IMR-90 (cell line): ENCODE results near the gene CDK6. TPM values are rescaled to one million over a fixed set of nuclear protein-coding genes. Genes with fewer than 3 reads are reported as not detected.

Source experiments
- ATAC-seq: fragments of 200-7000 bp; cut with Tn5 transposase; 2 replicates; pipeline ENCODE4 v1.9.1; 2020; ENCODE audit warnings: low read depth, mild to moderate bottlenecking, moderate library complexity
- BruUV-seq: library from RNA; stranded (reverse); fragments of 400-500 nt; replicated peaks from 2 replicates; lab custom pipeline; 2021; lab: Mats Ljungman, UMichigan
- CTCF ChIA-PET: fragments of 300-600 bp; formaldehyde crosslinking; extraction: SDS; loops from one replicate; lab custom pipeline; 2021; ENCODE audit warnings: antibody characterized with exemption; lab: Yijun Ruan, JAX
- POLR2A ChIA-PET: fragments of 300-600 bp; sonication (Branson Sonifier 250); formaldehyde crosslinking; loops from one replicate; lab custom pipeline; 2022; ENCODE audit warnings: antibody characterized with exemption; ENCODE audit not compliant: unreplicated experiment; lab: Charles Lee
- DNase-seq: peaks from one replicate; pipeline ENCODE4 v3.0.0; 2013
- H2AFZ ChIP-seq: replicated peaks from 2 replicates; pipeline ENCODE3; 2013; ENCODE audit warnings: low read length, mild to moderate bottlenecking; ENCODE audit not compliant: poor library complexity
- H2AK5ac ChIP-seq: 2 replicates; pipeline ENCODE4 v1.6.1; 2013; ENCODE audit warnings: low read depth, low read length, inconsistent platforms
- H2AK9ac ChIP-seq: replicated peaks from 2 replicates; pipeline ENCODE3; 2013; ENCODE audit warnings: mild to moderate bottlenecking, low read depth, low read length, moderate library complexity; ENCODE audit not compliant: poor library complexity
- H2BK120ac ChIP-seq: 2 replicates; pipeline ENCODE4 v1.6.1; 2013; ENCODE audit warnings: low read depth, low read length, inconsistent platforms
- H2BK15ac ChIP-seq: 3 replicates; pipeline ENCODE4 v1.6.1; 2013; ENCODE audit warnings: low read depth, low read length, inconsistent platforms
- H2BK20ac ChIP-seq: 2 replicates; pipeline ENCODE4 v1.6.1; 2013; ENCODE audit warnings: low read depth, mild to moderate bottlenecking, inconsistent platforms, low read length, moderate library complexity
- H2BK5ac ChIP-seq: 2 replicates; pipeline ENCODE4 v1.6.1; 2013; ENCODE audit warnings: mild to moderate bottlenecking, low read depth, low read length, inconsistent platforms; ENCODE audit not compliant: poor library complexity, severe bottlenecking
- H3K14ac ChIP-seq: replicated peaks from 2 replicates; pipeline ENCODE4 v1.6.1; 2013; ENCODE audit warnings: low read depth, low read length, inconsistent platforms
- H3K18ac ChIP-seq: 2 replicates; pipeline ENCODE4 v1.6.1; 2013; ENCODE audit warnings: low read depth, low read length, control low read depth
- H3K23ac ChIP-seq: 2 replicates; pipeline ENCODE4 v1.6.1; 2013; ENCODE audit warnings: low read depth, low read length, inconsistent platforms
- H3K27ac ChIP-seq: 2 replicates; pipeline ENCODE4 v1.5.1; 2013; ENCODE audit warnings: mild to moderate bottlenecking, control low read depth, low read length; ENCODE audit not compliant: insufficient read depth
- H3K27me3 ChIP-seq: 2 replicates; pipeline ENCODE4 v1.6.1; 2013; ENCODE audit warnings: low read length; ENCODE audit not compliant: control insufficient read depth, insufficient read depth
- H3K36me3 ChIP-seq: 2 replicates; pipeline ENCODE4 v1.6.1; 2013; ENCODE audit warnings: low read length, mixed read lengths; ENCODE audit not compliant: control insufficient read depth, insufficient read depth
- H3K4ac ChIP-seq: 2 replicates; pipeline ENCODE4 v1.6.1; 2013; ENCODE audit warnings: low read depth, low read length, inconsistent platforms
- H3K4me1 ChIP-seq: 2 replicates; pipeline ENCODE4 v1.6.1; 2013; ENCODE audit warnings: low read length, mixed read lengths; ENCODE audit not compliant: control insufficient read depth, insufficient read depth
- H3K4me2 ChIP-seq: 2 replicates; pipeline ENCODE4 v1.6.1; 2013; ENCODE audit warnings: low read depth, mild to moderate bottlenecking, control low read depth, low read length, moderate library complexity
- H3K4me3 ChIP-seq: 2 replicates; pipeline ENCODE4 v1.5.1; 2013; ENCODE audit warnings: low read depth, mild to moderate bottlenecking, control low read depth, low read length, moderate library complexity; ENCODE audit not compliant: insufficient read depth
- H3K56ac ChIP-seq: 2 replicates; pipeline ENCODE4 v1.6.1; 2013; ENCODE audit warnings: low read length, inconsistent platforms; ENCODE audit not compliant: insufficient read depth; ENCODE audit errors: extremely low read depth
- H3K79me1 ChIP-seq, 2 experiments: 2 replicates each; pipeline ENCODE4 v1.6.1; 2013; ENCODE audit warnings: low read length in 2 of 2, inconsistent platforms in 1 of 2, low read depth in 1 of 2
- H3K9ac ChIP-seq: 2 replicates; pipeline ENCODE4 v1.6.1; 2013; ENCODE audit warnings: low read depth, low read length, control low read depth
- H3K9me1 ChIP-seq: 2 replicates; pipeline ENCODE4 v1.6.1; 2013; ENCODE audit warnings: low read length, inconsistent platforms; ENCODE audit not compliant: insufficient read depth
- H3K9me3 ChIP-seq: 2 replicates; pipeline ENCODE4 v1.6.1; 2013; ENCODE audit warnings: low read length; ENCODE audit not compliant: control insufficient read depth, insufficient read depth
- H4K20me1 ChIP-seq: 2 replicates; pipeline ENCODE4 v1.6.1; 2013; ENCODE audit warnings: low read length, inconsistent platforms; ENCODE audit not compliant: insufficient read depth
- H4K5ac ChIP-seq: 2 replicates; pipeline ENCODE4 v1.6.1; 2013; ENCODE audit warnings: mild to moderate bottlenecking, low read depth, low read length, control low read depth
- H4K8ac ChIP-seq, 2 experiments: 2 replicates each; pipeline ENCODE4 v1.6.1; 2013; ENCODE audit warnings: low read depth in 2 of 2, low read length in 2 of 2, control low read depth in 1 of 2, inconsistent platforms in 1 of 2
- H4K91ac ChIP-seq: 2 replicates; pipeline ENCODE4 v1.6.1; 2013; ENCODE audit warnings: low read depth, low read length, inconsistent platforms; ENCODE audit not compliant: insufficient read depth
- BHLHE40 ChIP-seq: fragments of 150-350 bp; IDR thresholded peaks from 2 replicates; pipeline ENCODE4 v1.6.1; 2016; ENCODE audit warnings: mild to moderate bottlenecking, low read depth, low read length
- FOS ChIP-seq: fragments of 150-350 bp; IDR thresholded peaks from 2 replicates; pipeline ENCODE4 v1.6.1; 2016; ENCODE audit warnings: low read depth, low read length
- MAFK ChIP-seq: IDR thresholded peaks from 2 replicates; pipeline ENCODE4 v1.6.1; 2012; ENCODE audit warnings: low read depth, low read length, improper control_type of control experiment
- MAZ ChIP-seq: IDR thresholded peaks from 2 replicates; pipeline ENCODE4 v1.6.1; 2012; ENCODE audit warnings: low read depth, mild to moderate bottlenecking, low read length, improper control_type of control experiment, moderate library complexity, borderline replicate concordance
- MXI1 ChIP-seq: IDR thresholded peaks from 2 replicates; pipeline ENCODE4 v1.6.1; 2012; ENCODE audit warnings: low read depth, mild to moderate bottlenecking, low read length, moderate library complexity, borderline replicate concordance
- NFE2L2 ChIP-seq: fragments of 150-350 bp; IDR thresholded peaks from 2 replicates; pipeline ENCODE4 v1.6.1; 2016; ENCODE audit warnings: low read depth, mild to moderate bottlenecking, low read length
- POLR2A ChIP-seq: IDR thresholded peaks from 2 replicates; pipeline ENCODE4 v1.6.1; 2012; ENCODE audit warnings: mild to moderate bottlenecking, low read depth, low read length
- RAD21 ChIP-seq: IDR thresholded peaks from 2 replicates; pipeline ENCODE4 v1.6.1; 2012; ENCODE audit warnings: low read length, improper control_type of control experiment
- RCOR1 ChIP-seq: IDR thresholded peaks from 2 replicates; pipeline ENCODE4 v1.6.1; 2012; ENCODE audit warnings: mild to moderate bottlenecking, low read length, improper control_type of control experiment; ENCODE audit not compliant: insufficient replicate concordance
- RFX5 ChIP-seq: IDR thresholded peaks from 2 replicates; pipeline ENCODE4 v1.8.0; 2012; ENCODE audit warnings: low read depth, mild to moderate bottlenecking, low read length, moderate library complexity
- SMC3 ChIP-seq: fragments of 150-350 bp; IDR thresholded peaks from 2 replicates; pipeline ENCODE4 v1.6.1; 2016; ENCODE audit warnings: low read depth, mild to moderate bottlenecking, antibody characterized with exemption, low read length, moderate library complexity
- WGBS, 2 experiments: methylation state at CpG; one replicate each; pipeline versions ENCODE4 v1.1.5 to v1.1.7; 2013; ENCODE audit warnings: missing lambda C conversion rate in 2 of 2; ENCODE audit not compliant: insufficient read length in 1 of 2; ENCODE audit errors: extremely low coverage in 2 of 2; 5-methylcytosine and 5-hydroxymethylcytosine counted together
- dilution Hi-C: fragments of 300-500 bp; cut with HindIII; formaldehyde crosslinking; loops from one replicate; pipeline ENCODE4 v1.14.3; 2018; ENCODE audit warnings: low sequenced_read_pairs; ENCODE audit not compliant: unreplicated experiment
- in situ Hi-C: fragments of 300-500 bp; cut with MboI; formaldehyde crosslinking; loops from 3 replicates; pipeline ENCODE4 v1.14.3; 2019; ENCODE audit warnings: low sequenced_read_pairs, inconsistent platforms, mixed read lengths
- intact Hi-C: fragments of 100-400 bp; cut with micrococcal nuclease; formaldehyde crosslinking; loops from 2 replicates; pipeline ENCODE4 v1.10.0; 2022
- polyA plus RNA-seq, 3 experiments: library from polyadenylated mRNA; depleted of rRNA; stranded (reverse); fragments of >200 nt; gene quantifications; 2 replicates each; pipeline ENCODE4 v1.2.3, GENCODE V29; 2012; ENCODE audit warnings: low replicate concordance in 1 of 3
- total RNA-seq: library from RNA; depleted of rRNA; stranded (reverse); fragments of >200 nt; gene quantifications from 2 replicates; pipeline ENCODE4 v1.2.3, GENCODE V29; 2012
- TF ChIP-seq, protein P1 (sequence below): fragments of 150-350 bp; IDR thresholded peaks from 2 replicates; pipeline ENCODE4 v1.6.1; 2017; ENCODE audit warnings: mild to moderate bottlenecking, antibody characterized with exemption, low read length, low read depth
- TF ChIP-seq, protein P2 (sequence below): fragments of 150-350 bp; IDR thresholded peaks from 2 replicates; pipeline ENCODE4 v1.6.1; 2016; ENCODE audit warnings: low read depth, mild to moderate bottlenecking, low read length, moderate library complexity, borderline replicate concordance

The CDK6 gene
- total and polyA plus RNA-seq, 2 of the 4 experiments (the other 2 are of a cell fraction), result 21.5 to 195 TPM

- POLR2A ChIA-PET, result no interaction called here
- peaks cover 37 to 71% of the 10 kb centered on the region in 2 experiments for H3K79me1 ChIP-seq
- H3K4me2 ChIP-seq, result peak overlapping the region; percentile 14; the same call in 1 of the 2 replicates
- H3K18ac ChIP-seq, result peak overlapping the region; percentile 20; the same call in 1 of the 2 replicates
- H3K9ac ChIP-seq, result no peak overlapping the region
- peak overlapping the region; percentile 52; the same call in 1 of the 2 replicates for H3K4ac ChIP-seq
- intact Hi-C loops (no loop called here), in situ Hi-C loops (no loop called here), dilution Hi-C loops (no loop called here)
- peak overlapping the region; percentile 61 for H2BK5ac ChIP-seq
- no peak overlapping the region for H3K4me3 ChIP-seq
- no TSS peak for BruUV-seq
- peaks cover 26% of the 10 kb centered on the region for H3K36me3 ChIP-seq
- CTCF ChIA-PET, result interaction anchor here (0.6 kb wide), 2 partner anchors 19 to 90 kb away, joined by 3 to 6 read pairs; no protein-coding TSS in a partner anchor
- H4K91ac ChIP-seq, result peak overlapping the region; percentile 19
- peak overlapping the region; percentile 31 for H2AK5ac ChIP-seq
- no CpG with 5 or more reads among the region's 5 CpGs for WGBS, 2 experiments
- peaks cover 14% of the 10 kb centered on the region for H3K9me1 ChIP-seq
- H3K14ac ChIP-seq, result peak overlapping the region; percentile 74
- no peaks in the 10 kb centered on the region for H3K27me3 ChIP-seq
- peaks cover 8% of the 10 kb centered on the region for H3K4me1 ChIP-seq
- peaks cover 32% of the 10 kb centered on the region; the same call in 1 of the 2 replicates for H4K20me1 ChIP-seq
- H3K23ac ChIP-seq, result 0 out of 2 replicates have a peak overlapping the region, but pooled peaks have one; percentile 70
- no peak overlapping the region for H2AK9ac ChIP-seq
- peak overlapping the region; percentile 15; the same call in 1 of the 3 replicates for H2BK15ac ChIP-seq
- no peak overlapping the region for H2AFZ ChIP-seq
- H3K9me3 ChIP-seq, result no peaks in the 10 kb centered on the region
- 0 out of 2 replicates have a peak overlapping the region, but pooled peaks have one; percentile 39 for H3K56ac ChIP-seq
- peak overlapping the region; percentile 79 for H4K5ac ChIP-seq
- peak overlapping the region; percentile 8; the same call in 1 of the 2 replicates for H2BK20ac ChIP-seq
- ATAC-seq (no peak), DNase-seq (no peak)
- peak overlapping the region; percentile 69 for H3K27ac ChIP-seq
- peak overlapping the region; percentile 4 to 18; a peak in 2 of 4 replicates for H4K8ac ChIP-seq
- TF ChIP-seq, protein P1, sequence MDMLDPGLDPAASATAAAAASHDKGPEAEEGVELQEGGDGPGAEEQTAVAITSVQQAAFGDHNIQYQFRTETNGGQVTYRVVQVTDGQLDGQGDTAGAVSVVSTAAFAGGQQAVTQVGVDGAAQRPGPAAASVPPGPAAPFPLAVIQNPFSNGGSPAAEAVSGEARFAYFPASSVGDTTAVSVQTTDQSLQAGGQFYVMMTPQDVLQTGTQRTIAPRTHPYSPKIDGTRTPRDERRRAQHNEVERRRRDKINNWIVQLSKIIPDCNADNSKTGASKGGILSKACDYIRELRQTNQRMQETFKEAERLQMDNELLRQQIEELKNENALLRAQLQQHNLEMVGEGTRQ, result no peak
- TF ChIP-seq RAD21, result no peak
- TF ChIP-seq BHLHE40, result no peak
- no peak for TF ChIP-seq FOS
- TF ChIP-seq POLR2A, result no peak
- TF ChIP-seq RCOR1, result no peak
- TF ChIP-seq MXI1, result no peak
- TF ChIP-seq SMC3, result no peak
- no peak for TF ChIP-seq NFE2L2
- TF ChIP-seq MAZ, result no peak
- no peak for TF ChIP-seq RFX5
- TF ChIP-seq, protein P2, sequence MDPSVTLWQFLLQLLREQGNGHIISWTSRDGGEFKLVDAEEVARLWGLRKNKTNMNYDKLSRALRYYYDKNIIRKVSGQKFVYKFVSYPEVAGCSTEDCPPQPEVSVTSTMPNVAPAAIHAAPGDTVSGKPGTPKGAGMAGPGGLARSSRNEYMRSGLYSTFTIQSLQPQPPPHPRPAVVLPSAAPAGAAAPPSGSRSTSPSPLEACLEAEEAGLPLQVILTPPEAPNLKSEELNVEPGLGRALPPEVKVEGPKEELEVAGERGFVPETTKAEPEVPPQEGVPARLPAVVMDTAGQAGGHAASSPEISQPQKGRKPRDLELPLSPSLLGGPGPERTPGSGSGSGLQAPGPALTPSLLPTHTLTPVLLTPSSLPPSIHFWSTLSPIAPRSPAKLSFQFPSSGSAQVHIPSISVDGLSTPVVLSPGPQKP, result no peak
- no peak for TF ChIP-seq MAFK
- H2BK120ac ChIP-seq, result peak overlapping the region; percentile 25; the same call in 1 of the 2 replicates
Observed at GRCh38 chr7:92723943-92724342, 112.4 kb downstream of the CDK6 start.
